ENCODE measurements around the gene ARHGAP4. TPM values are rescaled to one million over a fixed set of nuclear protein-coding genes. Genes with fewer than 3 reads are reported as not detected.
A peak's percentile ranks its signal among the peaks of the same experiment; 100 is the strongest.

The ARHGAP4 gene
- total and polyA plus RNA-seq, 2 donors (not counting 3 experiments of a cell fraction or from before 2014, with no cell fraction given): 20.9 to 33.3 TPM

DNA sequence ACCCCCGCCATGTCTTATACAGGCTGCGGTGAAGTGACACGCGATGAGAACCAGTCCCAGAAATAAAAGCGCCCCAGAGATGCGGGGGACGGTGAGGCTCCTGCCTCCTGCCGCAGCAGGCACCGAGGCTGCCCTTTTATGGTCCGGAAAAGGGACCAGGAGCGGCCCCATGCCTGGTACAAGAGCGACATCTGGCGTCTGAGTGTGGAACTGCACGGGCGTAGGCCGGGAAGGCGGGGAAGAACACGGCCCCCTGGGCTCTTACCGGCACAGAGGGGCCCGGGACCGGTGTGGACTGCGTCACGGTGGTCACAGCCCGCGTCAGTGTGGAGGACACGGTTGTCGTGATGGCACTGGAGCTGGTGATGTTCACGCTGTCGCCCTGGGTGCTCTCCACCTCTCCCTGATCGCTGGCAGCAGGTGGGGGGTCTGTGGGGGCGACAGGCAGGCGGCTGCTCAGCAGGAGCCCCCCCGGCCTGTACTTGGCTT lies 27.3 kb upstream of the ARHGAP4 start:
- Histone ChIP-seq H3K9me1 (replicated peaks; ENCODE audit: control insufficient read depth, extremely low read depth, insufficient read depth, low read length) (no peaks in the 10 kb centered on the region), H3K27me3 (ENCODE audit: control insufficient read depth in 2 of 2, insufficient read depth in 2 of 2, low read length in 2 of 2) (no peaks in the 10 kb centered on the region), H3K79me2 (ENCODE audit: control insufficient read depth, insufficient read depth, low read length) (peaks cover 9% of the 10 kb centered on the region), H3K9ac (replicated peaks; ENCODE audit: extremely low read depth, insufficient read depth, low read length) (no peak overlapping the region), H4K20me1 (replicated peaks; ENCODE audit: control insufficient read depth, extremely low read depth, insufficient read depth, low read length) (no peaks in the 10 kb centered on the region), H3K4me2 (ENCODE audit: insufficient read depth, low read length) (no peak overlapping the region), H3K9me3 (replicated peaks; ENCODE audit: control insufficient read depth, insufficient read depth, low read length) (no peaks in the 10 kb centered on the region), H3K36me3 (ENCODE audit: control insufficient read depth in 2 of 2, extremely low read depth in 1 of 2, insufficient read depth in 2 of 2, low read length in 2 of 2) (peaks cover 21 to 58% of the 10 kb centered on the region in 2 experiments), H2AFZ (ENCODE audit: low read depth, low read length) (no peak overlapping the region), H3K4me1 (ENCODE audit: control insufficient read depth, extremely low read depth, insufficient read depth, low read length) (peaks cover 21% of the 10 kb centered on the region), H3K4me3 (replicated peaks in 1 of 3; ENCODE audit: insufficient read depth in 1 of 3, low read depth in 1 of 3, low read length in 3 of 3) (no peak overlapping the region), H3K27ac (ENCODE audit: insufficient read depth, low read depth, low read length) (no peak overlapping the region)
- intact Hi-C loops (cut with micrococcal nuclease) (loop anchor here (1.0 to 2.0 kb wide), 2 partner anchors 15 to 189 kb away; partner anchors contain the start of gene PLXNB3), dilution Hi-C loops (cut with MboI; ENCODE audit: extremely low pct_ligation_motif_present, low sequenced_read_pairs) (no loop called here)
- BruUV-seq (replicated peaks): no TSS peak
- CTCF ChIA-PET: no interaction called here
- POLR2A ChIA-PET: no interaction called here
- DNase-seq (ENCODE audit: low read depth, low spot score) (peak; percentile 42), FAIRE-seq (peak; percentile 84)
- TF ChIP-seq, protein P1, sequence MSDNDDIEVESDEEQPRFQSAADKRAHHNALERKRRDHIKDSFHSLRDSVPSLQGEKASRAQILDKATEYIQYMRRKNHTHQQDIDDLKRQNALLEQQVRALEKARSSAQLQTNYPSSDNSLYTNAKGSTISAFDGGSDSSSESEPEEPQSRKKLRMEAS (IDR thresholded peaks at IDR 0.05; ENCODE audit: insufficient read depth, insufficient read length): no peak
- TF ChIP-seq, protein P2, sequence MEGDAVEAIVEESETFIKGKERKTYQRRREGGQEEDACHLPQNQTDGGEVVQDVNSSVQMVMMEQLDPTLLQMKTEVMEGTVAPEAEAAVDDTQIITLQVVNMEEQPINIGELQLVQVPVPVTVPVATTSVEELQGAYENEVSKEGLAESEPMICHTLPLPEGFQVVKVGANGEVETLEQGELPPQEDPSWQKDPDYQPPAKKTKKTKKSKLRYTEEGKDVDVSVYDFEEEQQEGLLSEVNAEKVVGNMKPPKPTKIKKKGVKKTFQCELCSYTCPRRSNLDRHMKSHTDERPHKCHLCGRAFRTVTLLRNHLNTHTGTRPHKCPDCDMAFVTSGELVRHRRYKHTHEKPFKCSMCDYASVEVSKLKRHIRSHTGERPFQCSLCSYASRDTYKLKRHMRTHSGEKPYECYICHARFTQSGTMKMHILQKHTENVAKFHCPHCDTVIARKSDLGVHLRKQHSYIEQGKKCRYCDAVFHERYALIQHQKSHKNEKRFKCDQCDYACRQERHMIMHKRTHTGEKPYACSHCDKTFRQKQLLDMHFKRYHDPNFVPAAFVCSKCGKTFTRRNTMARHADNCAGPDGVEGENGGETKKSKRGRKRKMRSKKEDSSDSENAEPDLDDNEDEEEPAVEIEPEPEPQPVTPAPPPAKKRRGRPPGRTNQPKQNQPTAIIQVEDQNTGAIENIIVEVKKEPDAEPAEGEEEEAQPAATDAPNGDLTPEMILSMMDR (IDR thresholded peaks at IDR 0.05; ENCODE audit: extremely low read depth in 1 of 2, insufficient read depth in 1 of 2, low read depth in 1 of 2, low read length in 2 of 2): peak; percentile 79 to 84

DNA sequence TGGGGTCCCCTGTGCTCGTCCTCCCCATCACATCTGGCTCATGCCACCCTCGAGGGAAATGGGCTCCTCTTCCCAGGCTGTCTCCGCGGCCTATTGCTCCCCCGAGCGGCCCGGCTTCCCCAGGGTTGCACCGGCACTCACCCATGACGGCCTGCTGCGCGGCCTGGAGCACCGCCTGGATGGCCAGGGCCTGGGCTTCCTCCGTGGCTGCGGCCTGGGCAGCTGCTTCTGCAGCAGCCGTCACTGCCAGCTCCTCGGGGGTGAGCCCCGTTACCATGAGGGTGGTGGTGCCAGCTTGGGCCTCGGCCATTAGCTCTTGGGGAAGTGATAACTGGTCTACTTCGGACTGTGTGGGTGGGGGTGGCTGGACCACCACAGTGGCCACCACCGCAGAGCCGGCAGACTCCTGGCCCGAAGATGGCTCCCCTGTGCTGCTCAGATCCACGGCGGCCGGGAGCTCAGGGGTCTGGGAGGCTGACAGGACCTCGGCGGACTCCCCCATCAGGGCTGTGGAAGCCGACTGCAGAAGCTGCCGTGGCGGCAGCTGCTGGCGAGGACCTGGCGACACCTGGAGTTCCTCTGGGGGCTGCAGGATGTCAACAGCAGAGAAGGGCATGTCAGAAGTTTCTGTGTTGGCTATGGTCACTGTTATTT lies 26.4 kb upstream of the ARHGAP4 start:
- intact Hi-C loops (cut with micrococcal nuclease) (loop anchor here (1.0 to 2.0 kb wide), 2 partner anchors 16 to 188 kb away; partner anchors contain the start of gene PLXNB3), dilution Hi-C loops (cut with MboI; ENCODE audit: extremely low pct_ligation_motif_present, low sequenced_read_pairs) (no loop called here)
- Histone ChIP-seq H3K79me2 (ENCODE audit: control insufficient read depth, insufficient read depth, low read length) (peaks cover 9% of the 10 kb centered on the region), H3K27me3 (ENCODE audit: control insufficient read depth in 2 of 2, insufficient read depth in 2 of 2, low read length in 2 of 2) (no peaks in the 10 kb centered on the region), H3K9ac (replicated peaks; ENCODE audit: extremely low read depth, insufficient read depth, low read length) (no peak overlapping the region), H3K4me2 (ENCODE audit: insufficient read depth, low read length) (no peak overlapping the region), H2AFZ (ENCODE audit: low read depth, low read length) (no peak overlapping the region), H3K36me3 (ENCODE audit: control insufficient read depth in 2 of 2, extremely low read depth in 1 of 2, insufficient read depth in 2 of 2, low read length in 2 of 2) (peaks cover 21 to 53% of the 10 kb centered on the region in 2 experiments), H4K20me1 (replicated peaks; ENCODE audit: control insufficient read depth, extremely low read depth, insufficient read depth, low read length) (no peaks in the 10 kb centered on the region), H3K9me3 (replicated peaks; ENCODE audit: control insufficient read depth, insufficient read depth, low read length) (no peaks in the 10 kb centered on the region), H3K4me3 (replicated peaks in 1 of 3; ENCODE audit: insufficient read depth in 1 of 3, low read depth in 1 of 3, low read length in 3 of 3) (no peak overlapping the region), H3K9me1 (replicated peaks; ENCODE audit: control insufficient read depth, extremely low read depth, insufficient read depth, low read length) (no peaks in the 10 kb centered on the region), H3K4me1 (ENCODE audit: control insufficient read depth, extremely low read depth, insufficient read depth, low read length) (peaks cover 30% of the 10 kb centered on the region), H3K27ac (ENCODE audit: insufficient read depth, low read depth, low read length) (no peak overlapping the region)
- ChIA-PET POLR2A (no interaction called here), CTCF (interaction anchor here (9.4 kb wide), 1 partner anchor 28 kb away, joined by 253 read pairs; the partner anchor contains the start of gene ARHGAP4)
- no TSS peak for BruUV-seq (replicated peaks)
- DNase-seq (ENCODE audit: low read depth, low spot score) (no peak), FAIRE-seq (no peak)
- TF ChIP-seq JUN (IDR thresholded peaks at IDR 0.05; ENCODE audit: borderline replicate concordance, insufficient read depth, insufficient read length, low read depth): no peak
- no peak for TF ChIP-seq POLR2A (IDR thresholded peaks at IDR 0.05; ENCODE audit: low read depth, low read length)
- TF ChIP-seq, protein P2 (IDR thresholded peaks at IDR 0.05; ENCODE audit: extremely low read depth in 1 of 2, insufficient read depth in 1 of 2, low read depth in 1 of 2, low read length in 2 of 2): no peak
- TF ChIP-seq, protein P1 (IDR thresholded peaks at IDR 0.05; ENCODE audit: insufficient read depth, insufficient read length): no peak
- no peak for TF ChIP-seq MYC (IDR thresholded peaks at IDR 0.05; ENCODE audit: low read depth, low read length)
- TF ChIP-seq GATA2 (IDR thresholded peaks at IDR 0.05; ENCODE audit: insufficient read depth, insufficient read length, low read depth, low read length): no peak

Data from endothelial cell of umbilical vein (primary cell).